NB4 (cell line): ENCODE measurements around the gene EFNB1.

Experiments used
- DNase-seq: peaks from one replicate; pipeline ENCODE4 v3.0.0; 2010; ENCODE audit warnings: low read depth
- H3K4me3 ChIP-seq: one replicate; pipeline ENCODE4 v1.5.1; 2011; ENCODE audit warnings: mild to moderate bottlenecking, low read depth, low read length, moderate library complexity
- MYC ChIP-seq: IDR thresholded peaks from 2 replicates; pipeline ENCODE4 v1.6.1; 2011; ENCODE audit warnings: low read depth, low read length
- POLR2A ChIP-seq: IDR thresholded peaks from 2 replicates; pipeline ENCODE4 v1.6.1; 2011; ENCODE audit warnings: mild to moderate bottlenecking; ENCODE audit not compliant: insufficient read length; ENCODE audit errors: extremely low read depth
- TF ChIP-seq, protein P1 (sequence below): IDR thresholded peaks from 2 replicates; pipeline ENCODE4 v1.6.1; 2011; ENCODE audit warnings: low read depth, low read length
- TF ChIP-seq, protein P2 (sequence below): IDR thresholded peaks from one replicate; pipeline ENCODE4 v1.5.1; 2012; ENCODE audit warnings: low read depth, low read length

EFNB1 gene

GRCh38 chrX:68851082-68851481 is 22.3 kb downstream of the EFNB1 start:
- H3K4me3 ChIP-seq, result no peak overlapping the region
- TF ChIP-seq, protein P1, sequence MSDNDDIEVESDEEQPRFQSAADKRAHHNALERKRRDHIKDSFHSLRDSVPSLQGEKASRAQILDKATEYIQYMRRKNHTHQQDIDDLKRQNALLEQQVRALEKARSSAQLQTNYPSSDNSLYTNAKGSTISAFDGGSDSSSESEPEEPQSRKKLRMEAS, result no peak
- TF ChIP-seq, protein P2, sequence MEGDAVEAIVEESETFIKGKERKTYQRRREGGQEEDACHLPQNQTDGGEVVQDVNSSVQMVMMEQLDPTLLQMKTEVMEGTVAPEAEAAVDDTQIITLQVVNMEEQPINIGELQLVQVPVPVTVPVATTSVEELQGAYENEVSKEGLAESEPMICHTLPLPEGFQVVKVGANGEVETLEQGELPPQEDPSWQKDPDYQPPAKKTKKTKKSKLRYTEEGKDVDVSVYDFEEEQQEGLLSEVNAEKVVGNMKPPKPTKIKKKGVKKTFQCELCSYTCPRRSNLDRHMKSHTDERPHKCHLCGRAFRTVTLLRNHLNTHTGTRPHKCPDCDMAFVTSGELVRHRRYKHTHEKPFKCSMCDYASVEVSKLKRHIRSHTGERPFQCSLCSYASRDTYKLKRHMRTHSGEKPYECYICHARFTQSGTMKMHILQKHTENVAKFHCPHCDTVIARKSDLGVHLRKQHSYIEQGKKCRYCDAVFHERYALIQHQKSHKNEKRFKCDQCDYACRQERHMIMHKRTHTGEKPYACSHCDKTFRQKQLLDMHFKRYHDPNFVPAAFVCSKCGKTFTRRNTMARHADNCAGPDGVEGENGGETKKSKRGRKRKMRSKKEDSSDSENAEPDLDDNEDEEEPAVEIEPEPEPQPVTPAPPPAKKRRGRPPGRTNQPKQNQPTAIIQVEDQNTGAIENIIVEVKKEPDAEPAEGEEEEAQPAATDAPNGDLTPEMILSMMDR, result no peak
- no peak for TF ChIP-seq MYC
- no peak for TF ChIP-seq POLR2A
- no peak for DNase-seq

- no peak for DNase-seq
- TF ChIP-seq, protein P1, result no peak
- no peak for TF ChIP-seq POLR2A
- TF ChIP-seq, protein P2, result no peak
- TF ChIP-seq MYC, result no peak
- H3K4me3 ChIP-seq, result no peak overlapping the region
Measured at GRCh38 chrX:68852046-68852445, 23.2 kb downstream of the EFNB1 start.

- TF ChIP-seq MYC (no peak), POLR2A (no peak)
- TF ChIP-seq, protein P2, result no peak
- TF ChIP-seq, protein P1, result no peak
- DNase-seq, result no peak
- no peak overlapping the region for H3K4me3 ChIP-seq
Measured at GRCh38 chrX:68853665-68854251, 24.9 kb downstream of the EFNB1 start.

DNA sequence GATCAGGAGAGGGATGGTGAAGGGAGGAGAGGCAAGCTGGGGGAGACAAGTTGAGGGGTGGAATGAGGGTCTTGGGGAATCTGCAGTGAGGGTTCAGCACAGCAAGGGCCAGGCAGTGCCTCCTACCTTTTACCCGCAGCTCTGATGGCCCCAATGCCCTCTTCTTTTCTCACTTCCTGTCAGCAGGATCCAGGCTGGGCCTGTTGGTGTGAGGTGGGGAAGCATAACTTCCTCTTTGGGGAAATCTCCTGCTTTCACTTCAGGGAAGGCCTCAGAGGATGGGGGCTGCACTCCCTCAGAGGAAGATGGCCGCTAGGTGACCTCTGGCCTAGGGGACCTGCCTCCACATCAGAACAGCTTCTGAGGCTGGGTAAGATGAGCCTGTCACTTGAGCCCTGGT is 36.5 kb downstream of the EFNB1 start:
- TF ChIP-seq MYC, result no peak
- DNase-seq, result peak; percentile 34
- no peak overlapping the region for H3K4me3 ChIP-seq

GRCh38 chrX:68865926-68866325 is 37.1 kb downstream of the EFNB1 start:
- DNase-seq, result no peak
- H3K4me3 ChIP-seq, result no peak overlapping the region
- TF ChIP-seq, protein P1, result no peak
- TF ChIP-seq POLR2A, result no peak
- TF ChIP-seq, protein P2, result no peak

- TF ChIP-seq, protein P1, result no peak
- TF ChIP-seq POLR2A, result no peak
- TF ChIP-seq MYC, result no peak
- TF ChIP-seq, protein P2, result no peak
- peak; percentile 6 for DNase-seq
- no peak overlapping the region for H3K4me3 ChIP-seq
Measured at GRCh38 chrX:68867458-68868112, 38.8 kb downstream of the EFNB1 start.
